ENCODE data around the gene CRADD.

CRADD gene

DNA sequence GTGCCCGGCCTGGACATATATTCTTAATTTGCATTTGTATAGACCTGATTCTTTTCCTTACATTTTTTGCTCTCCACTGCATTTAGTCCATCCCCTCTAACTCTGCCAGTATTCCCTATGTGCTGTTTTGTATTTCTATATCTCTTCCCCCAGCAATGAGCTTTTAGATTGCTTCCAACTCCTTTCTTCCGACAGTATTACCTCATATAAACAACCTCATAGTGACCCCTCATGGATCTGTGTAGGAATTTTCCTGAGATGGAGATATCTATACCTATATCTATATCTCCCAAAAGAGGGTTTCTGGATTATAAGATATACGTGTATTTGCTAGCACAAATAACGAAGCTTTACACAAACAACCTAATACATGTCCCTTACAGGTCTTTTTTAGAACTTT, 161.9 kb downstream of the CRADD start:
- DNase-seq (ENCODE audit: low read depth, low spot score): no peak

DNA sequence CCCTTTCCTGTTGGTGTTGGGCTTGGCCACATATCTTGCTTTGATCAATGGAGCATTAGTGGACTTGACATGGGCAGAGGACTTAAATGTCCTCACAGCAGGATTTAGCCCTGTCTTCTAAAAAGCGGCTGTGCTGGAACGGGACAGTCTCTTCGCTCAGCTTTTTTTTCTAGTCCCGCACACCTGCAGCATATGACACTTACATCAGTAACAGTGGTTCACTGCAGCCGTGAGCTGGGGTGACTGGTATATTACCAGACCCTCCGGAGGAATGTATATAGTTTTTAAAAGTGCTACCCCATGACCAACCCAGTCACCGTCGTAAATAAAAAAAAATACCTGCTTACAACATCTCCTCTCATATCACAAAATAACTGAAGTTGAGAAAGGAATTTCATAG, 164.5 kb downstream of the CRADD start:
- DNase-seq (ENCODE audit: low read depth, low spot score): no peak

GRCh38 chr12:93844164-93844784, 167.1 kb downstream of the CRADD start:
- DNase-seq (ENCODE audit: low read depth, low spot score): no peak

DNA sequence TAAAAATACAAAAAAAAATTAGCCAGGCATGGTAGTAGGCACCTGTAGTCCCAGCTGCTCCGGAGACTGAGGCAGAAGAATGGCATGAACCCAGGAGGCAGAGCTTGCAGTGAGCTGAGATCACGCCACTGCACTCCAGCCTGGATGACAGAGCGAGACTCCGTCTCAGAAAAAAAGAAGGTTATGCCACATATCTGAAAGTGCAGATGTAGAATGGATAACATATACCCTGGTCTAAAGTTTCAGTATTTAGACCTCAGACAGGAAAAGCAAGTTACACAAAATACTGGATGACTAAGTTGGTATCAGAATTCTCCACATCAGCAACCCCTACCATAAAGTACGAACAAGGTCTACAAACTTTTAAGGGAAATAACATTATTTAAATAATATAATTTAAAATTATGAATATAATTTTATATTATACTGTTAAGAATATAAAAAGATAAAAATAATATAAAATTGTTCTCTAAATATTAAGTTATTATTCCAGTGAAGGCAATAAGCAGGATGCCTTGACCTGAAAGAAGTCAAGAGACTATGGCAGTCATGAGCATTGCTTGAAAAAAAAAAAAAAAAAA, 169.9 kb downstream of the CRADD start:
- DNase-seq (ENCODE audit: low read depth, low spot score): no peak

GRCh38 chr12:93847517-93848474, 170.6 kb downstream of the CRADD start:
- no peak for DNase-seq (ENCODE audit: low read depth, low spot score)

DNA sequence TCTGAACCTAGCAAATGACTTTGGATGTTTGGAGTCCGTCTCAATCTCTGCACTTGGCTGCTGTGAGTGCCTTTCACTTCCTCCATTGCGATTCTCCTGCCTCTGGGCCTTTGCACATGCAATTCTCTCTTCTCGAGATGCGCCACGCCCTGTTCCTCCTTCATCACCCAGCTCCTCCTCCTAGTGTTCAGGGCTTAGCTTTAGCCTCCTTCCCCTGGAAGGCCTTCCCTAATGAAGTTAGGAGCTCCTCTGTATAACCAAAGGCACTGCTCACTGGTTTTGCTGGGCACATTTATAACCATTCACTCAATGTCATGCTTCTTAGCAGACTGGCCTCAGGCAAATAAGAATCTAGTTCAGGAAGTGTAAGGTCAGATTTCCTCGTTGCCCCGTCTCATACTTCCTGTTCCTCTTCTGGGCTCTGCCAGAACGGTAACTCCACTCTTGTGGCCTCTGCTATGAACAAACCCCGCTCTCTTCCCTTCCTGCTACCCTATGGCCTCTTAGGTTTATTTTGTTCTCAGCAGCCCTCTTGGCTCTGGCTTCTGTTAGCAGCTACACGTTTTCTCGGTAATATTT, 171.4 kb downstream of the CRADD start:
- no peak for DNase-seq (ENCODE audit: low read depth, low spot score)

- DNase-seq (ENCODE audit: low read depth, low spot score): no peak
These were observed 172.8 kb downstream of the CRADD start for GRCh38 chr12:93849946-93850345.

DNA sequence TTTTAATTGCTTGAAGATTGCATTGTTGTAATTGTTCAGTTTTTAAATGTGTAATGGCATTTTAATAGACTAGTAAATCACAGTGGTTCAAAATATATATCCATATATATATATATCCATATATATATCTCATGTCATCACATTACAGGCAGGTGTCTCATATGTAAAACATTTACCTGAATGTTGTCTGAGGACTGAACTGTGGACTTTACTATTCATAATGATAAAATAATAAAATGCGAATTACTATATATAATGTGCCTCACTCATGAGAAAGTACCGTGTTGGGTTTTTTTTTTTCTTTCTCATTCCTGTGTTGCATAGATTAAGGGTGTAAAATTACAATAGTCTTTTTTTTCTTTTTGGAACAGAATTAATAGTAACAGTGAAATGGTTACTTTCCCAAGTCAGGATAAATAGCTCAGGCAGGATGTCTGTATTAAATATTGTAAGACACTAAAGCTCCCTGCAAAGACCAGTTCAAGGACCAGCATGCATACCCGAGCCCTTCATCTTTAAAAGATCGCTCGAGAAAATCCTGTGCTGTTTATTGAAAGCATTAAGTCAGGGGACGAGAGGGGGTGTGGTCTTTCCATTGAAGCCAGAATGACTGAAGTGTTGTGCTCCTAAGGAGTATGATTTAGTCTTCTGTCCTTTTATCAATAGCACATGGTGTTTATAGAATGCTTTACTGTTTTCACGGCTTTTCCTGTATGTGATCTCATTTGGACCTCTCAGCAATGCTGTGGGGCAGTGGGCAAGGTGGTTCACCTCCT, 173.5 kb downstream of the CRADD start:
- no peak for DNase-seq (ENCODE audit: low read depth, low spot score)

- DNase-seq (ENCODE audit: low read depth, low spot score): no peak
These were observed 174.1 kb downstream of the CRADD start for GRCh38 chr12:93851257-93851671.

GRCh38 chr12:93852173-93852591, 175.0 kb downstream of the CRADD start:
- DNase-seq (ENCODE audit: low read depth, low spot score): no peak

- DNase-seq (ENCODE audit: low read depth, low spot score): no peak
These were observed 176.7 kb downstream of the CRADD start for GRCh38 chr12:93853698-93854478.

DNA sequence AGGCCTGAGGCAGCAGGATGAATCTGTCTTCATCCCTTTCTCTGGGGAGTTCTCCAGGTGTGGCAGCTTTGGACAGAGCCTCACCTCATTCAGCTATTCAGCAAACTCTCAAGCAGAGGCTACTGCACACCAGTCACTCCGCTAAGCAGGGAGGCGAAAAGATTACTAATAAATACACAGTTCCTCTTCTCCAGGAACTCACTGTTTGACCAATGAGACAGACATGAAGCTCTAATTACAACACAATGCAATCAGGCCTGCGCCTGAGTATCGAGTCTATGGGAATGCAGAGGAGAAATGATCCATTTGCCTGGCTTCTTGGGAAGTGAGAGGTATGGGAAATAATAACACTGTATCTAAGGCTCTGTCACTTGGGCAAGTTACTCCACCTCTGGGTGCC, 178.1 kb downstream of the CRADD start:
- no peak for DNase-seq (ENCODE audit: low read depth, low spot score)

DNA sequence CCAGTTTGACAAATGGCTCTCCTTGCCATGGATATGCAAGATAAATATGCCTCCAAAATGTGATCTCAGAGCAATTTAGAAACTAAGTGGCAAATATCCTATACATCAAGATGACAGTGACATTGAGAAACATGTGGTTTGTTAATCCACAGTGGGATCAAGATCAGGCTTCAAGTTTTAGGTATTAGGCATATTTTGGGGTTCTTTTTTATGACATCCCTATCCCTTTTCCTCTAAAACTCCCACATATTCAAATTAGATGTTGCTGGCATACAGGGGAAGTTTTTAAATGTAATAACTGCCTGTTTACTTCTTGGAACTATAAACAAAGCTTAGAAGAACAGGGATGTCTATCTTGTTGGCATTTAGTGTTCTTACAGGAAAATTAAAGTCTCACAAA, 179.4 kb downstream of the CRADD start:
- no peak for DNase-seq (ENCODE audit: low read depth, low spot score)

DNA sequence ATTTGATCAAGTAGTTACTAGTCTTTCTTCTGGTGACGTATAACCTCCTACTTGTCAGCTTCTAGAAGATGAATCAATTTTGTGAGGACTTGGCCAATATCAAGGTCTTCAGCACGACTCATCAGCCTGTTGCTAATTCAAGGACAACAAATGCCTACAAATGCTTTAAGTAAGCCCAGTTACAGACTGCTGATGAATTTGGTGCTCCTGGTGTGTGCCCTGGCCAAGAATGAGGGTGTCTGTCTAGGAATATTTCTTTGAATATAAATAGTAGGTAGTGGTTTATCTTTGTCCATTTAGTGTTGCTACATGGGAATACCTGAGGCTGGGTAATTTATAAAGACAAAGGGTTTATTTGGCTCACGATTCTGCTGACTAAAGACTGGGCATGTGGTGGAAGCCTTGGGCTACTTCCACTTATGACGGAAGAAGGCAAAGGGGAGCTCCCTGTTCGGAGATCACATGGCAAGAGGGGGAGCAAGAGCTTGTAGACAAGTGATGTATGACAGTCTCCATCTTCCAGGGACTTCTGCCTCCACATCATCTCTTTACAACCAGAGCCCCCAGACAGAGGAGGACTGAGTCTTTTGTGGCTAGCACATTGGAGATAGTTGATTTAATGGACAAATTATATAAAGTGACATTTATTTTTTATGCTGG, 180.2 kb downstream of the CRADD start:
- DNase-seq (ENCODE audit: low read depth, low spot score): no peak

DNA sequence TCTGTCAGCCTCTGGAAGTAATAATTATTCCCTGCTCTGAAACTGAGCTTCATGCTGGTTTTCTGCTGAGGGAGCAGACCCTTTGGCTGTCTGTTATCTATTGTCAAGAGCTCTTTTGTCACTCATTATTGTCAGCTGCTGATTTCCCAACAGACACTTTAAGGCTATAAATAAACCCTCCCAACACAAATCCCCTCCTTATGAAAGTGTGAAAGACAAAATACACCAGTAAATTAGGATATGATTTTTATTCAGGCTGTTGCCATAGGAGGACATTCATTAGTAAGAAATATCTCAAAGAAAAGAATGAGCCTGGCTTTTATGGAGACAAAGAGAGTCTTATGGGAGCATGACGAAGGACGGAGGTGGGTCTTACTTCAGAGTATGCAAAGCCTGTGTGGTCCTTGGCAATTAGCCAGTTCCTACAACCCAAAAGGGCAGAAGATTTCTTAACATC, 180.8 kb downstream of the CRADD start:
- DNase-seq (ENCODE audit: low read depth, low spot score): no peak

- no peak for DNase-seq (ENCODE audit: low read depth, low spot score)
These were observed 183.6 kb downstream of the CRADD start for GRCh38 chr12:93860668-93861373.

GRCh38 chr12:93862424-93862823, 185.2 kb downstream of the CRADD start:
- no peak for DNase-seq (ENCODE audit: low read depth, low spot score)

- no peak for DNase-seq (ENCODE audit: low read depth, low spot score)
These were observed 188.6 kb downstream of the CRADD start for GRCh38 chr12:93865751-93866150.

GRCh38 chr12:93868771-93869170, 191.6 kb downstream of the CRADD start:
- no peak for DNase-seq (ENCODE audit: low read depth, low spot score)
